GM13977 (cell line): ENCODE results near the gene PCAT6.
A peak's percentile ranks its signal among the peaks of the same experiment; 100 is the strongest.

Source experiments
- DNase-seq: peaks from one replicate; pipeline ENCODE4 v3.0.0; 2012; ENCODE audit warnings: low spot score
- CTCF ChIP-seq: IDR thresholded peaks from 2 replicates; pipeline ENCODE4 v1.5.1; 2012; ENCODE audit warnings: mild to moderate bottlenecking, control low read depth; ENCODE audit not compliant: insufficient read depth; ENCODE audit errors: extremely low read depth, missing control alignments
- in situ Hi-C: fragments of 300-500 bp; cut with MboI; formaldehyde crosslinking; loops from one replicate; pipeline ENCODE4 v1.12.0; 2022; ENCODE audit warnings: low sequenced_read_pairs, low pct_unique_long_range_greater_than_20kb, mixed read lengths, inconsistent platforms; ENCODE audit not compliant: unreplicated experiment

Gene PCAT6

GRCh38 chr1:202800742-202801141 is 10.0 kb upstream of the PCAT6 start:
- no peak for TF ChIP-seq CTCF

GRCh38 chr1:202801175-202801574 is 9.6 kb upstream of the PCAT6 start:
- no peak for TF ChIP-seq CTCF
- in situ Hi-C loops = no loop called here
- no peak for DNase-seq

More at GRCh38 chr1:202800742-202801141, 10.0 kb upstream of the PCAT6 start:
- no peak for DNase-seq
- in situ Hi-C loops = no loop called here

GRCh38 chr1:202802034-202802433 is 8.7 kb upstream of the PCAT6 start:
- no peak for DNase-seq
- no peak for TF ChIP-seq CTCF
- in situ Hi-C loops = no loop called here

GRCh38 chr1:202802998-202803932 is 7.5 kb upstream of the PCAT6 start:
- in situ Hi-C loops = no loop called here
- DNase-seq = no peak
- no peak for TF ChIP-seq CTCF

- no peak for DNase-seq
- no peak for TF ChIP-seq CTCF
- in situ Hi-C loops = no loop called here
These were observed 6.6 kb upstream of the PCAT6 start for GRCh38 chr1:202804126-202804525.

GRCh38 chr1:202805886-202806844 is 4.6 kb upstream of the PCAT6 start:
- in situ Hi-C loops = no loop called here
- DNase-seq = peak; percentile 46
- TF ChIP-seq CTCF = no peak
